HL-60 (cell line): Measurements from ENCODE around the gene OXSR1.

Source experiments
- DNase-seq, 2 experiments: peaks; one replicate each; pipeline ENCODE4 v3.0.0-alpha.2; 2010 to 2020; ENCODE audit warnings: low read depth in 1 of 2, low spot score in 1 of 2
- H3K27ac ChIP-seq: fragments of 250-450 bp; sonication (Bioruptor Pico); replicated peaks from 2 replicates; pipeline ENCODE4 v1.5.1; 2020; ENCODE audit warnings: mild to moderate bottlenecking, moderate library complexity
- H3K27me3 ChIP-seq: fragments of 250-450 bp; sonication (Bioruptor Pico); 2 replicates; pipeline ENCODE4 v1.5.1; 2021; ENCODE audit warnings: mild to moderate bottlenecking, moderate library complexity; ENCODE audit not compliant: insufficient read depth, poor library complexity, severe bottlenecking
- H3K4me3 ChIP-seq: replicated peaks from 2 replicates; pipeline ENCODE4 v1.5.1; 2011; ENCODE audit warnings: mild to moderate bottlenecking, control low read depth, low read length; ENCODE audit not compliant: insufficient read depth
- CTCF ChIP-seq: IDR thresholded peaks from one replicate; pipeline ENCODE4 v1.5.1; 2011; ENCODE audit warnings: low read length, control low read depth, inconsistent platforms; ENCODE audit not compliant: insufficient read depth
- GABPA ChIP-seq: IDR thresholded peaks from 2 replicates; pipeline ENCODE4 v1.6.1; 2012; ENCODE audit warnings: low read depth
- POLR2AphosphoS5 ChIP-seq: IDR thresholded peaks from 2 replicates; pipeline ENCODE4 v1.6.1; 2012; ENCODE audit warnings: low read depth
- REST ChIP-seq: IDR thresholded peaks from 2 replicates; pipeline ENCODE4 v1.6.1; 2012; ENCODE audit warnings: low read depth; ENCODE audit not compliant: insufficient replicate concordance
- SPI1 ChIP-seq: IDR thresholded peaks from 2 replicates; pipeline ENCODE4 v1.6.1; 2012; ENCODE audit warnings: low read depth, mild to moderate bottlenecking, borderline replicate concordance

The OXSR1 gene

GRCh38 chr3:38270606-38271005 lies 105.3 kb downstream of the OXSR1 start:
- TF ChIP-seq GABPA (no peak), REST (no peak), POLR2AphosphoS5 (no peak), CTCF (no peak), SPI1 (no peak)

GRCh38 chr3:38271553-38271952 lies 106.2 kb downstream of the OXSR1 start:
- Histone ChIP-seq H3K27me3 (no peaks in the 10 kb centered on the region), H3K4me3 (no peak overlapping the region), H3K27ac (no peak overlapping the region)
- TF ChIP-seq GABPA: no peak
- no peak for TF ChIP-seq CTCF
- TF ChIP-seq SPI1: no peak
- TF ChIP-seq REST: no peak
- no peak for TF ChIP-seq POLR2AphosphoS5
- no peak for DNase-seq

More at GRCh38 chr3:38270606-38271005, 105.3 kb downstream of the OXSR1 start:
- Histone ChIP-seq H3K27me3 (no peaks in the 10 kb centered on the region), H3K27ac (no peak overlapping the region), H3K4me3 (no peak overlapping the region)
- DNase-seq: no peak

GRCh38 chr3:38274864-38275649 lies 109.7 kb downstream of the OXSR1 start:
- no peak for DNase-seq

More at GRCh38 chr3:38274864-38275649, 109.7 kb downstream of the OXSR1 start:
- no peak for TF ChIP-seq POLR2AphosphoS5
- no peak for TF ChIP-seq REST
- TF ChIP-seq CTCF: no peak
- no peak for TF ChIP-seq SPI1
- TF ChIP-seq GABPA: no peak
- H3K27me3 ChIP-seq: no peaks in the 10 kb centered on the region
- H3K4me3 ChIP-seq: no peak overlapping the region
- H3K27ac ChIP-seq: no peak overlapping the region
